ENCODE data around the gene CDCA7. TPM values are rescaled to one million over a fixed set of nuclear protein-coding genes. Genes with fewer than 3 reads are reported as not detected.

The CDCA7 gene
- total and polyA plus RNA-seq, 2 of the 13 experiments (the other 11 are each of a cell fraction or from before 2014, with no cell fraction given), result 46.2 to 57.8 TPM

DNA sequence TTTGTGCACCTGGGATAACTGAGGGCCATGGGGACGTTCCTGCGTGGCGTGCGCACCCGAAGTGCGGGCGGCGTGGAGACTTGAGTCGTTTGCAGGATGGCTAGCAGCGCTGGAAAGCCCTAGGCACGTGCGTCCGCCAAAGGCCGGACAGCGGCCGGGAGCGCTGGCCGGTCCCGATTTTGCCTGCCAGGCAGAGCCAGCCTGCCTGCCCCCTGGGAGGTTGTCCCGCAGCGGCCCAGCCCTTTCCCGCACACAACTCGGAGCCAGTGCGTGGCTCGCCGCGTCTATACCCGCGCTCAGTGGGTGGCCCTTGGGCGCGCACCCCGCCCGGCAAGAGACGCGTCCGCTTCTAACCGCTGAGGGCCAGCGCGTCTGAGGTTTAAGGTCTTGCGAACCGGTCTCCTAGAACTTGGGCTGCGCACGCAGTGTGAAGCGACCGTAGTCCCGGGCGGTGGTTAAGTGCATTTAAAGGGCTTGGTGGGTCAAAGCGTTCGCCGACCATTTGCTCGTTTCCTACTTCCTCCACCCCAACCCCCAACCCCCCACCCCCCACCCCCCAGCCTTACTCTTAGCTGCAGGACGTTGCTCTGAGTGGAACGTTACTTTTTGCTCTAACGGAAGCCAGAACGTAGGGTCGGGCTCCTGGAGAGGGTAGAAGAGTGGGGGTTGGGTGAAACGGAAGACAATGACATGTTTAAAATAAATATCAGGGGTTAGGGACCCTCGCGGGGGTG, 627 bp downstream of the CDCA7 start (continued):
- TF ChIP-seq, protein P1, sequence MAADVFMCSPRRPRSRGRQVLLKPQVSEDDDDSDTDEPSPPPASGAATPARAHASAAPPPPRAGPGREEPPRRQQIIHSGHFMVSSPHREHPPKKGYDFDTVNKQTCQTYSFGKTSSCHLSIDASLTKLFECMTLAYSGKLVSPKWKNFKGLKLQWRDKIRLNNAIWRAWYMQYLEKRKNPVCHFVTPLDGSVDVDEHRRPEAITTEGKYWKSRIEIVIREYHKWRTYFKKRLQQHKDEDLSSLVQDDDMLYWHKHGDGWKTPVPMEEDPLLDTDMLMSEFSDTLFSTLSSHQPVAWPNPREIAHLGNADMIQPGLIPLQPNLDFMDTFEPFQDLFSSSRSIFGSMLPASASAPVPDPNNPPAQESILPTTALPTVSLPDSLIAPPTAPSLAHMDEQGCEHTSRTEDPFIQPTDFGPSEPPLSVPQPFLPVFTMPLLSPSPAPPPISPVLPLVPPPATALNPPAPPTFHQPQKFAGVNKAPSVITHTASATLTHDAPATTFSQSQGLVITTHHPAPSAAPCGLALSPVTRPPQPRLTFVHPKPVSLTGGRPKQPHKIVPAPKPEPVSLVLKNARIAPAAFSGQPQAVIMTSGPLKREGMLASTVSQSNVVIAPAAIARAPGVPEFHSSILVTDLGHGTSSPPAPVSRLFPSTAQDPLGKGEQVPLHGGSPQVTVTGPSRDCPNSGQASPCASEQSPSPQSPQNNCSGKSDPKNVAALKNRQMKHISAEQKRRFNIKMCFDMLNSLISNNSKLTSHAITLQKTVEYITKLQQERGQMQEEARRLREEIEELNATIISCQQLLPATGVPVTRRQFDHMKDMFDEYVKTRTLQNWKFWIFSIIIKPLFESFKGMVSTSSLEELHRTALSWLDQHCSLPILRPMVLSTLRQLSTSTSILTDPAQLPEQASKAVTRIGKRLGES (CRISPR knock-in tag; IDR thresholded peaks at IDR 0.05; ENCODE audit: borderline replicate concordance), result no peak
- TF ChIP-seq, protein P2, sequence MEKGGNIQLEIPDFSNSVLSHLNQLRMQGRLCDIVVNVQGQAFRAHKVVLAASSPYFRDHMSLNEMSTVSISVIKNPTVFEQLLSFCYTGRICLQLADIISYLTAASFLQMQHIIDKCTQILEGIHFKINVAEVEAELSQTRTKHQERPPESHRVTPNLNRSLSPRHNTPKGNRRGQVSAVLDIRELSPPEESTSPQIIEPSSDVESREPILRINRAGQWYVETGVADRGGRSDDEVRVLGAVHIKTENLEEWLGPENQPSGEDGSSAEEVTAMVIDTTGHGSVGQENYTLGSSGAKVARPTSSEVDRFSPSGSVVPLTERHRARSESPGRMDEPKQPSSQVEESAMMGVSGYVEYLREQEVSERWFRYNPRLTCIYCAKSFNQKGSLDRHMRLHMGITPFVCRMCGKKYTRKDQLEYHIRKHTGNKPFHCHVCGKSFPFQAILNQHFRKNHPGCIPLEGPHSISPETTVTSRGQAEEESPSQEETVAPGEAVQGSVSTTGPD (CRISPR knock-in tag; IDR thresholded peaks at IDR 0.05), result 0 out of 2 replicates have a peak, but pooled peaks have one; percentile 33
- TF ChIP-seq HCFC1 (IDR thresholded peaks at IDR 0.05; ENCODE audit: low read depth, low read length) (no peak), ZNF746 (CRISPR knock-in tag; IDR thresholded peaks at IDR 0.05) (no peak), SOX13 (IDR thresholded peaks at IDR 0.05) (0 out of 2 replicates have a peak, but pooled peaks have one; percentile 34), SOX13 (CRISPR knock-in tag; conservative IDR thresholded peaks at IDR 0.05 in 1 of 2, IDR thresholded peaks at IDR 0.05 in 1 of 2) (peak in 1 of 2 experiments; percentile 42; a peak in 1 of 4 replicates), JDP2 (CRISPR knock-in tag; IDR thresholded peaks at IDR 0.05; ENCODE audit: borderline replicate concordance) (no peak), ZNF331 (CRISPR knock-in tag; IDR thresholded peaks at IDR 0.05) (0 out of 2 replicates have a peak, but pooled peaks have one; percentile 12), SMAD9 (CRISPR knock-in tag; IDR thresholded peaks at IDR 0.05) (no peak), ZNF780A (CRISPR knock-in tag; IDR thresholded peaks at IDR 0.05) (no peak), ZNF350 (CRISPR knock-in tag; IDR thresholded peaks at IDR 0.05; ENCODE audit: borderline replicate concordance, low read depth) (peak; percentile 29; the same call in 1 of the 2 replicates), PTBP1 (IDR thresholded peaks at IDR 0.05; ENCODE audit: low read depth, low read length, poor library complexity, severe bottlenecking) (no peak), CBX5 (CRISPR knock-in tag; IDR thresholded peaks at IDR 0.05; ENCODE audit: borderline replicate concordance) (no peak), ZBTB7B (CRISPR knock-in tag; IDR thresholded peaks at IDR 0.05) (no peak), MYC (CRISPR knock-in tag; IDR thresholded peaks at IDR 0.05; ENCODE audit: borderline replicate concordance) (peak; percentile 94), SRY (CRISPR knock-in tag; IDR thresholded peaks at IDR 0.05) (no peak), NONO (IDR thresholded peaks at IDR 0.05) (no peak), NONO (CRISPR knock-in tag; conservative IDR thresholded peaks at IDR 0.05) (peak; percentile 46; the same call in 1 of the 2 replicates), PRPF4 (IDR thresholded peaks at IDR 0.05; ENCODE audit: low read depth, low read length, poor library complexity, severe bottlenecking) (no peak), ZSCAN12 (CRISPR knock-in tag; IDR thresholded peaks at IDR 0.05) (no peak)
- TF ChIP-seq, protein P3, sequence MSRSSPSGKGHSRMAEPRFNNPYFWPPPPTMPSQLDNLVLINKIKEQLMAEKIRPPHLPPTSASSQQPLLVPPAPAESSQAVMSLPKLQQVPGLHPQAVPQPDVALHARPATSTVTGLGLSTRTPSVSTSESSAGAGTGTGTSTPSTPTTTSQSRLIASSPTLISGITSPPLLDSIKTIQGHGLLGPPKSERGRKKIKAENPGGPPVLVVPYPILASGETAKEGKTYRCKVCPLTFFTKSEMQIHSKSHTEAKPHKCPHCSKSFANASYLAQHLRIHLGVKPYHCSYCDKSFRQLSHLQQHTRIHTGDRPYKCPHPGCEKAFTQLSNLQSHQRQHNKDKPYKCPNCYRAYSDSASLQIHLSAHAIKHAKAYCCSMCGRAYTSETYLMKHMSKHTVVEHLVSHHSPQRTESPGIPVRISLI (CRISPR knock-in tag; IDR thresholded peaks at IDR 0.05; ENCODE audit: borderline replicate concordance), result no peak
- TF ChIP-seq, protein P4, sequence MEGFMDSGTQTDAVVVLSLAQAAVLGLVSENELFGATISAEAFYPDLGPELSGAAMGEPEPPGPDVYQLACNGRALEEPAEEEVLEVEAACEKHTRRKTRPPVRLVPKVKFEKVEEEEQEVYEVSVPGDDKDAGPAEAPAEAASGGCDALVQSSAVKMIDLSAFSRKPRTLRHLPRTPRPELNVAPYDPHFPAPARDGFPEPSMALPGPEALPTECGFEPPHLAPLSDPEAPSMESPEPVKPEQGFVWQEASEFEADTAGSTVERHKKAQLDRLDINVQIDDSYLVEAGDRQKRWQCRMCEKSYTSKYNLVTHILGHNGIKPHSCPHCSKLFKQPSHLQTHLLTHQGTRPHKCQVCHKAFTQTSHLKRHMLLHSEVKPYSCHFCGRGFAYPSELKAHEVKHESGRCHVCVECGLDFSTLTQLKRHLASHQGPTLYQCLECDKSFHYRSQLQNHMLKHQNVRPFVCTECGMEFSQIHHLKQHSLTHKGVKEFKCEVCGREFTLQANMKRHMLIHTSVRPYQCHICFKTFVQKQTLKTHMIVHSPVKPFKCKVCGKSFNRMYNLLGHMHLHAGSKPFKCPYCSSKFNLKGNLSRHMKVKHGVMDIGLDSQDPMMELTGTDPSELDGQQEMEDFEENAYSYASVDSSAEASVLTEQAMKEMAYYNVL (CRISPR knock-in tag; IDR thresholded peaks at IDR 0.05; ENCODE audit: borderline replicate concordance), result peak; percentile 16; the same call in 1 of the 2 replicates

Measured in HepG2 (cell line).